ENCODE measurements around the gene SKP1. TPM values are rescaled to one million over a fixed set of nuclear protein-coding genes. Genes with fewer than 3 reads are reported as not detected.

Gene SKP1
- total RNA-seq, 1 donor from 2014 or later: 399 TPM

- peak overlapping the region; percentile 47 for H3K27ac Mint-ChIP-seq (ENCODE audit: unreplicated experiment)
- peaks cover 85% of the 10 kb centered on the region for H4K20me1 ChIP-seq (ENCODE audit: insufficient read depth, low read length)
- no peak for FAIRE-seq
Observed at GRCh38 chr5:134131578-134132350, 45.0 kb downstream of the SKP1 start.

GRCh38 chr5:134131165-134131564 is 45.6 kb downstream of the SKP1 start:
- FAIRE-seq: no peak
- no peaks in the 10 kb centered on the region for H3K9me3 Mint-ChIP-seq (ENCODE audit: unreplicated experiment)
- no peak overlapping the region for H3K4me3 Mint-ChIP-seq (ENCODE audit: unreplicated experiment)
- peaks cover 1% of the 10 kb centered on the region for H3K4me1 Mint-ChIP-seq (ENCODE audit: low read depth, unreplicated experiment)
- H3K36me3 ChIP-seq (ENCODE audit: insufficient read depth, low read length): peaks cover 8% of the 10 kb centered on the region
- no peak overlapping the region for H3K4me3 ChIP-seq (ENCODE audit: insufficient read depth, low read depth, low read length)
- no peaks in the 10 kb centered on the region for H3K27me3 Mint-ChIP-seq (ENCODE audit: low read depth, unreplicated experiment)
- H3K9ac ChIP-seq (ENCODE audit: low read length): no peak overlapping the region
- peaks cover 18% of the 10 kb centered on the region for H3K36me3 Mint-ChIP-seq (ENCODE audit: low read depth, unreplicated experiment)
- H3K4me2 ChIP-seq (ENCODE audit: low read length): no peak overlapping the region
- H3K4me1 ChIP-seq (ENCODE audit: insufficient read depth, low read length): peaks cover 19% of the 10 kb centered on the region
- no peaks in the 10 kb centered on the region for H3K9me3 ChIP-seq (ENCODE audit: insufficient read depth, low read depth, low read length)
- peaks cover 79% of the 10 kb centered on the region for H4K20me1 ChIP-seq (ENCODE audit: insufficient read depth, low read length)
- H2AFZ ChIP-seq (ENCODE audit: low read depth, low read length): no peak overlapping the region
- DNase-seq (ENCODE audit: low read depth): no peak
- peaks cover 60% of the 10 kb centered on the region for H3K79me2 ChIP-seq (ENCODE audit: insufficient read depth, low read length)
- no peaks in the 10 kb centered on the region for H3K27me3 ChIP-seq (ENCODE audit: insufficient read depth, low read length)
- H3K27ac Mint-ChIP-seq (ENCODE audit: unreplicated experiment): no peak overlapping the region
- no peak for TF ChIP-seq CTCF (IDR thresholded peaks at IDR 0.05; ENCODE audit: insufficient read depth, low read depth, low read length)
- TF ChIP-seq EZH2 (IDR thresholded peaks at IDR 0.05; ENCODE audit: insufficient read depth, low read length): no peak
- H3K27ac ChIP-seq (ENCODE audit: low read depth, low read length): no peak overlapping the region

More at GRCh38 chr5:134131578-134132350, 45.0 kb downstream of the SKP1 start:
- peaks cover 63% of the 10 kb centered on the region for H3K79me2 ChIP-seq (ENCODE audit: insufficient read depth, low read length)
- peaks cover 18% of the 10 kb centered on the region for H3K36me3 Mint-ChIP-seq (ENCODE audit: low read depth, unreplicated experiment)
- H3K4me1 ChIP-seq (ENCODE audit: insufficient read depth, low read length): peaks cover 16% of the 10 kb centered on the region
- H2AFZ ChIP-seq (ENCODE audit: low read depth, low read length): no peak overlapping the region
- peaks cover 1% of the 10 kb centered on the region for H3K4me1 Mint-ChIP-seq (ENCODE audit: low read depth, unreplicated experiment)
- H3K27me3 Mint-ChIP-seq (ENCODE audit: low read depth, unreplicated experiment): no peaks in the 10 kb centered on the region
- no peak overlapping the region for H3K4me2 ChIP-seq (ENCODE audit: low read length)
- no peak overlapping the region for H3K9ac ChIP-seq (ENCODE audit: low read length)
- H3K36me3 ChIP-seq (ENCODE audit: insufficient read depth, low read length): peaks cover 8% of the 10 kb centered on the region
- H3K4me3 Mint-ChIP-seq (ENCODE audit: unreplicated experiment): no peak overlapping the region
- TF ChIP-seq EZH2 (IDR thresholded peaks at IDR 0.05; ENCODE audit: insufficient read depth, low read length): no peak
- TF ChIP-seq CTCF (IDR thresholded peaks at IDR 0.05; ENCODE audit: insufficient read depth, low read depth, low read length): no peak
- H3K4me3 ChIP-seq (ENCODE audit: insufficient read depth, low read depth, low read length): no peak overlapping the region
- no peaks in the 10 kb centered on the region for H3K9me3 ChIP-seq (ENCODE audit: insufficient read depth, low read depth, low read length)
- no peaks in the 10 kb centered on the region for H3K9me3 Mint-ChIP-seq (ENCODE audit: unreplicated experiment)
- DNase-seq (ENCODE audit: low read depth): no peak
- no peak overlapping the region for H3K27ac ChIP-seq (ENCODE audit: low read depth, low read length)
- no peaks in the 10 kb centered on the region for H3K27me3 ChIP-seq (ENCODE audit: insufficient read depth, low read length)
